OCI-LY7 (cell line): ENCODE data around the gene KLF16.

ENCODE experiments used
- EZH2phosphoT487 ChIP-seq: fragments of 200-600 bp; sonication (generic); IDR thresholded peaks from 2 replicates; pipeline ENCODE4 v1.6.1; 2018; ENCODE audit warnings: low read depth, borderline replicate concordance, mild to moderate bottlenecking, mixed run types, antibody characterized with exemption, low read length, moderate library complexity, mixed read lengths
- TF ChIP-seq, protein P1 (sequence below): fragments of 200-600 bp; sonication (generic); conservative IDR thresholded peaks from 2 replicates; pipeline ENCODE4 v1.5.1; 2014; ENCODE audit warnings: mild to moderate bottlenecking, antibody characterized with exemption, low read length, moderate library complexity, mixed read lengths

DNA sequence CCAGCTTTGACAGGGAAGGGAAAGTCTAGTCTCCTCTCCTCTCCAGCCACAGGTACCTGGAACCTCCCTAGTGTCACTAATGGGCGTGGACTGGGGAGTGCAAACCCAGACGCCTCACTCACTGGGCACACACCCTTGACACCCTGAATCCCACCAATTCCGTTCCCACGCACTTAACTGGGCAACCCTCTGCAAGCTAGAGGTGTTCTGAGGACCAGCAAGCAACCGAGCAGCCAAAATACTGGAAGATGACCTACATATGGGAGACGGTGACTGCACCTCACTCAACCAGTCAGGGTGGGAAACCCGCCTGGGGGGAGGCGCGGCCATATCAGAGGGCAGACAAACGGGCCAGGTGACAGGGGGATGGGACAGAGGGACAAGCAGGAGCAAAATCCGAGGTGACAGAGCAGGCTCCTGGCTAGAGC lies 20.9 kb upstream of the KLF16 start:
- TF ChIP-seq, protein P1, sequence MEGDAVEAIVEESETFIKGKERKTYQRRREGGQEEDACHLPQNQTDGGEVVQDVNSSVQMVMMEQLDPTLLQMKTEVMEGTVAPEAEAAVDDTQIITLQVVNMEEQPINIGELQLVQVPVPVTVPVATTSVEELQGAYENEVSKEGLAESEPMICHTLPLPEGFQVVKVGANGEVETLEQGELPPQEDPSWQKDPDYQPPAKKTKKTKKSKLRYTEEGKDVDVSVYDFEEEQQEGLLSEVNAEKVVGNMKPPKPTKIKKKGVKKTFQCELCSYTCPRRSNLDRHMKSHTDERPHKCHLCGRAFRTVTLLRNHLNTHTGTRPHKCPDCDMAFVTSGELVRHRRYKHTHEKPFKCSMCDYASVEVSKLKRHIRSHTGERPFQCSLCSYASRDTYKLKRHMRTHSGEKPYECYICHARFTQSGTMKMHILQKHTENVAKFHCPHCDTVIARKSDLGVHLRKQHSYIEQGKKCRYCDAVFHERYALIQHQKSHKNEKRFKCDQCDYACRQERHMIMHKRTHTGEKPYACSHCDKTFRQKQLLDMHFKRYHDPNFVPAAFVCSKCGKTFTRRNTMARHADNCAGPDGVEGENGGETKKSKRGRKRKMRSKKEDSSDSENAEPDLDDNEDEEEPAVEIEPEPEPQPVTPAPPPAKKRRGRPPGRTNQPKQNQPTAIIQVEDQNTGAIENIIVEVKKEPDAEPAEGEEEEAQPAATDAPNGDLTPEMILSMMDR = no peak
- no peak for TF ChIP-seq EZH2phosphoT487
